ENCODE data around the gene FAM168A. TPM values are rescaled to one million over a fixed set of nuclear protein-coding genes. Genes with fewer than 3 reads are reported as not detected.
A peak's percentile ranks its signal among the peaks of the same experiment; 100 is the strongest.

The FAM168A gene
- total RNA-seq, 1 experiment from 2014 or later: 13.8 TPM

- Mint-ChIP-seq H3K36me3 (ENCODE audit: insufficient read depth, unreplicated experiment) (peaks cover 4% of the 10 kb centered on the region), H3K4me1 (ENCODE audit: insufficient read depth, unreplicated experiment) (peaks cover 6% of the 10 kb centered on the region), H3K4me3 (ENCODE audit: unreplicated experiment) (no peak overlapping the region), H3K27ac (ENCODE audit: low read depth, unreplicated experiment) (no peak overlapping the region), H3K27me3 (ENCODE audit: insufficient read depth, unreplicated experiment) (no peaks in the 10 kb centered on the region), H3K9me3 (ENCODE audit: unreplicated experiment) (peaks cover 5% of the 10 kb centered on the region)
- no peak for DNase-seq (ENCODE audit: unreplicated experiment)
- BruUV-seq (replicated peaks): no TSS peak
- POLR2A ChIA-PET: no interaction called here
- TF ChIP-seq, protein P1, sequence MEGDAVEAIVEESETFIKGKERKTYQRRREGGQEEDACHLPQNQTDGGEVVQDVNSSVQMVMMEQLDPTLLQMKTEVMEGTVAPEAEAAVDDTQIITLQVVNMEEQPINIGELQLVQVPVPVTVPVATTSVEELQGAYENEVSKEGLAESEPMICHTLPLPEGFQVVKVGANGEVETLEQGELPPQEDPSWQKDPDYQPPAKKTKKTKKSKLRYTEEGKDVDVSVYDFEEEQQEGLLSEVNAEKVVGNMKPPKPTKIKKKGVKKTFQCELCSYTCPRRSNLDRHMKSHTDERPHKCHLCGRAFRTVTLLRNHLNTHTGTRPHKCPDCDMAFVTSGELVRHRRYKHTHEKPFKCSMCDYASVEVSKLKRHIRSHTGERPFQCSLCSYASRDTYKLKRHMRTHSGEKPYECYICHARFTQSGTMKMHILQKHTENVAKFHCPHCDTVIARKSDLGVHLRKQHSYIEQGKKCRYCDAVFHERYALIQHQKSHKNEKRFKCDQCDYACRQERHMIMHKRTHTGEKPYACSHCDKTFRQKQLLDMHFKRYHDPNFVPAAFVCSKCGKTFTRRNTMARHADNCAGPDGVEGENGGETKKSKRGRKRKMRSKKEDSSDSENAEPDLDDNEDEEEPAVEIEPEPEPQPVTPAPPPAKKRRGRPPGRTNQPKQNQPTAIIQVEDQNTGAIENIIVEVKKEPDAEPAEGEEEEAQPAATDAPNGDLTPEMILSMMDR (IDR thresholded peaks at IDR 0.05; ENCODE audit: unreplicated experiment): no peak
- CTCF ChIA-PET: no interaction called here
- intact Hi-C loops (cut with micrococcal nuclease): no loop called here
Measured at GRCh38 chr11:73498343-73498742, 99.6 kb downstream of the FAM168A start.

GRCh38 chr11:73496134-73496533, 101.8 kb downstream of the FAM168A start:
- Mint-ChIP-seq H3K4me3 (ENCODE audit: unreplicated experiment) (no peak overlapping the region), H3K9me3 (ENCODE audit: unreplicated experiment) (peaks cover 5% of the 10 kb centered on the region), H3K36me3 (ENCODE audit: insufficient read depth, unreplicated experiment) (peaks cover 4% of the 10 kb centered on the region), H3K27ac (ENCODE audit: low read depth, unreplicated experiment) (no peak overlapping the region), H3K4me1 (ENCODE audit: insufficient read depth, unreplicated experiment) (peaks cover 6% of the 10 kb centered on the region), H3K27me3 (ENCODE audit: insufficient read depth, unreplicated experiment) (no peaks in the 10 kb centered on the region)
- DNase-seq (ENCODE audit: unreplicated experiment): no peak
- intact Hi-C loops (cut with micrococcal nuclease): no loop called here
- TF ChIP-seq, protein P1 (IDR thresholded peaks at IDR 0.05; ENCODE audit: unreplicated experiment): no peak
- BruUV-seq (replicated peaks): no TSS peak
- POLR2A ChIA-PET: no interaction called here
- CTCF ChIA-PET: no interaction called here

DNA sequence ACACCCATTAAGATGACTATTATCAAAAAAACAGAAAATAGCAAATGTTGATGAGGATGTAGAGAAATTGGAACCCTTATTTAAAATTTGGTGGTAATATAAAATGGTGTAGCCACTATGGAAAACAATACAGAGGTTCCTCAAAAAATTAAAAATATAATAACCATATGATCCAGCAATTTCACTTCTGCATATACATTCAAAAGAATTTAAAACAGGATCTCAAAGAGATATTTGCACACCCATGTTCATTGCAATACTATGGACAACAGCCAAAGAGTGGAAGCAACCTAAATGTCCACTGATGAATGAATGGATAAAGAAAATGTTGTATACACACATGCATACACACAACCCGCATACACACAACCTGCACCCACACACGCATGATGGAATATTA, 102.2 kb downstream of the FAM168A start:
- intact Hi-C loops (cut with micrococcal nuclease): no loop called here
- DNase-seq (ENCODE audit: unreplicated experiment): no peak
- H3K27me3 Mint-ChIP-seq (ENCODE audit: insufficient read depth, unreplicated experiment): no peaks in the 10 kb centered on the region
- POLR2A ChIA-PET: no interaction called here
- peaks cover 6% of the 10 kb centered on the region for H3K4me1 Mint-ChIP-seq (ENCODE audit: insufficient read depth, unreplicated experiment)
- CTCF ChIA-PET: no interaction called here
- H3K27ac Mint-ChIP-seq (ENCODE audit: low read depth, unreplicated experiment): no peak overlapping the region
- no TSS peak for BruUV-seq (replicated peaks)
- peaks cover 5% of the 10 kb centered on the region for H3K9me3 Mint-ChIP-seq (ENCODE audit: unreplicated experiment)
- H3K4me3 Mint-ChIP-seq (ENCODE audit: unreplicated experiment): no peak overlapping the region
- TF ChIP-seq, protein P1 (IDR thresholded peaks at IDR 0.05; ENCODE audit: unreplicated experiment): no peak
- H3K36me3 Mint-ChIP-seq (ENCODE audit: insufficient read depth, unreplicated experiment): peaks cover 4% of the 10 kb centered on the region

DNA sequence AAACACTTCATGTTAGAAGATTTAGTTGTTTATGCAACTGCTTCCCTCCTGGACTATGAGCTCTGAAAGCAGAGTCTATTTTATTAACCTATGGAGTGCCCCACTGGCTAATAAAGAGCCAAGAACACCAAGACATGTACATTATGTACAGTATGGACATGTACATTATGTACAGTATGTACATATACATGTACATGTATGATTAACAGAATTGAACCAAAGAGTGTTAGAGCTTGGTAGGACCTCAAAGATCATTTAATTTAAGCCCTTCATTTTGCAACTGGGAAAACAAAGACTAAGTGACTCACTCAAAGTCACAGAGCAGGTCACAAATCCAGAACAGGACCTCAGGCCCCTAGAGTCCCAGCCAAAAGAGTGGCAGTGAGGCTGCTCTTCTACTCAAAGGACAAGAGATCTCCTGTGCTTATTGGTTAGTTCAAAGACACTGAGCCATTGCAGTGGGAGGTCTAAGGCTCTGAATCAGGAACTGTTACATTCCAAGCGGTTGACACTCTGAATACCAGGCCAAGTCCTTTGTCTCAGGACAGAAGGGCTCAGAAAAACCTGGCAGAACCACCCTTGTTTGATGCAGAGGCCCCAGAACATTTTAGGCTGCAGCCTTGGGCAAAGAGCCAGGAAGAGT, 103.8 kb downstream of the FAM168A start:
- intact Hi-C loops (cut with micrococcal nuclease): no loop called here
- H3K27ac Mint-ChIP-seq (ENCODE audit: low read depth, unreplicated experiment): no peak overlapping the region
- BruUV-seq (replicated peaks): no TSS peak

More for the DNA sequence above, 103.8 kb downstream of the FAM168A start:
- Mint-ChIP-seq H3K4me3 (ENCODE audit: unreplicated experiment) (no peak overlapping the region), H3K36me3 (ENCODE audit: insufficient read depth, unreplicated experiment) (peaks cover 4% of the 10 kb centered on the region), H3K9me3 (ENCODE audit: unreplicated experiment) (peaks cover 5% of the 10 kb centered on the region), H3K4me1 (ENCODE audit: insufficient read depth, unreplicated experiment) (peaks cover 6% of the 10 kb centered on the region), H3K27me3 (ENCODE audit: insufficient read depth, unreplicated experiment) (no peaks in the 10 kb centered on the region)
- TF ChIP-seq, protein P1 (IDR thresholded peaks at IDR 0.05; ENCODE audit: unreplicated experiment): no peak
- CTCF ChIA-PET: interaction anchor here (0.7 to 1.3 kb wide), 2 partner anchors 16 to 38 kb away, joined by 3 read pairs; no protein-coding TSS in a partner anchor
- DNase-seq (ENCODE audit: unreplicated experiment): peak; percentile 60
- POLR2A ChIA-PET: interaction anchor here (0.6 kb wide), 1 partner anchor 146 kb away, joined by 6 read pairs; no protein-coding TSS in a partner anchor

All from MCF 10A (cell line).